Osteoblast (primary cell): ENCODE measurements around the gene FAM43A. TPM values are rescaled to one million over a fixed set of nuclear protein-coding genes. Genes with fewer than 3 reads are reported as not detected.

Experiments
- DNase-seq: peaks from one replicate; pipeline ENCODE4 v3.0.0; 2011; ENCODE audit warnings: low spot score, mixed read lengths; ENCODE audit not compliant: insufficient read length; ENCODE audit errors: missing footprints
- H2AFZ ChIP-seq: 2 replicates; pipeline ENCODE4 v1.6.0; 2011; ENCODE audit warnings: mild to moderate bottlenecking, low read length
- H3K27ac ChIP-seq: 2 replicates; pipeline ENCODE4 v1.5.1; 2011; ENCODE audit warnings: mild to moderate bottlenecking, low read depth, low read length, moderate library complexity
- H3K27me3 ChIP-seq: 2 replicates; pipeline ENCODE4 v1.6.0; 2012; ENCODE audit warnings: mild to moderate bottlenecking, control low read depth, inconsistent platforms, low read length, moderate library complexity; ENCODE audit not compliant: insufficient read depth
- H3K36me3 ChIP-seq: 2 replicates; pipeline ENCODE4 v1.5.1; 2011; ENCODE audit warnings: mild to moderate bottlenecking, low read length, control low read depth, moderate library complexity; ENCODE audit not compliant: insufficient read depth
- H3K4me1 ChIP-seq: 2 replicates; pipeline ENCODE4 v1.5.1; 2011; ENCODE audit warnings: mild to moderate bottlenecking, low read length, control low read depth, moderate library complexity; ENCODE audit not compliant: insufficient read depth
- H3K4me2 ChIP-seq: 2 replicates; pipeline ENCODE4 v1.6.0; 2011; ENCODE audit warnings: mild to moderate bottlenecking, low read length; ENCODE audit not compliant: insufficient read depth
- H3K4me3 ChIP-seq: fragments of 200-600 bp; sonication (generic); 3 replicates; pipeline ENCODE4 v1.5.1; 2012; ENCODE audit warnings: mild to moderate bottlenecking, low read length, inconsistent platforms; ENCODE audit not compliant: insufficient read depth
- H3K79me2 ChIP-seq: 2 replicates; pipeline ENCODE4 v1.6.0; 2012; ENCODE audit warnings: mild to moderate bottlenecking, low read length, control low read depth, inconsistent platforms; ENCODE audit not compliant: insufficient read depth
- H3K9me3 ChIP-seq: 2 replicates; pipeline ENCODE4 v1.5.1; 2011; ENCODE audit warnings: low read depth, low read length, control low read depth
- H4K20me1 ChIP-seq: 2 replicates; pipeline ENCODE4 v1.6.0; 2012; ENCODE audit warnings: mild to moderate bottlenecking, low read length, control low read depth; ENCODE audit not compliant: insufficient read depth
- CTCF ChIP-seq: IDR thresholded peaks from 2 replicates; pipeline ENCODE4 v1.5.1; 2011; ENCODE audit warnings: mild to moderate bottlenecking, low read depth, low read length, moderate library complexity; ENCODE audit errors: extremely low read depth
- total RNA-seq: library from RNA; depleted of rRNA; stranded (reverse); fragments of >200 nt; gene quantifications from 2 replicates; pipeline ENCODE4 v1.2.3, GENCODE V29; 2012

FAM43A gene
- total RNA-seq, 1 donor, result 17.0 TPM

DNA sequence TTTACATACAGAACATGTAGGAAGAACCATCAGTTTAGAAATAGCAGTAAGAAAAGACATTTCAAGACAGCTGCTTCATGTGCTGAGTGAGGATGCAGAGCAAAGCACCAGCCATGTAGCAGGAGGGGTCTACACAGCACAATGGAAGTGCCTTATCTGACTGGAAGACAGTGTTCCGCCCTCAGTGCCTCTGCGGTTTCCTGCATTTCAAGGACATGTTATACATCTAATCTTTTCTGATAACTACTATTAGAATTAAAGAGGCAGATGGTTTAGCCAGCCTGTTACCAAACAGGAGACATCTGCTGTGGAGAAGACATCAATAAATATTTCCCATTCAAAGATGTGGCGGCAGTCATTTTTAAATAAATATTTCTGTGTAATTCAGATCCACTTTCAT, 24.3 kb upstream of the FAM43A start:
- H3K4me2 ChIP-seq, result no peak overlapping the region
- no peak for TF ChIP-seq CTCF
- peaks cover 4% of the 10 kb centered on the region for H4K20me1 ChIP-seq
- H3K27ac ChIP-seq, result no peak overlapping the region
- no peak overlapping the region for H3K4me3 ChIP-seq
- no peaks in the 10 kb centered on the region for H3K27me3 ChIP-seq
- peaks cover 51% of the 10 kb centered on the region for H3K36me3 ChIP-seq
- no peak overlapping the region for H2AFZ ChIP-seq
- no peaks in the 10 kb centered on the region for H3K4me1 ChIP-seq
- no peaks in the 10 kb centered on the region for H3K9me3 ChIP-seq
- H3K79me2 ChIP-seq, result peaks cover 17% of the 10 kb centered on the region
- no peak for DNase-seq

DNA sequence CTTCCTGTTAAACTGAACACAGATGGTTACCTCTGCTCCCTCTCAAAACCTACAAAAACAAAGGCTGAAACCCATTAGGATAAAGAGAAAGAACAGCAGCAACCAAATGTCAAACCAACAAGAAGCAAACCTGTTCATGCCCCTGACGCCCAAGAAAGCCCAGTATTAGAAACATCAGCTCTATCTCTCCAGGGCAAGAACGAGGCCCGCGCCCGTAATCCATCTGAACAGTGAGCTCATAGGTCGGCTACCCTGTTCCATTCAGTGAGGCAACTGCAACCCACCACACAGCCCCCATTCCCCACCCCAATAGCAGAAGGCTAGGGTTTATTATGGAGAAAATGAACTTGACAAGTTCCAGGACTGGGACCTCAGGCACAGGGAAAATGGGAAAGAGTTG, 23.7 kb upstream of the FAM43A start:
- H3K4me2 ChIP-seq, result no peak overlapping the region
- no peaks in the 10 kb centered on the region for H3K27me3 ChIP-seq
- H4K20me1 ChIP-seq, result peaks cover 4% of the 10 kb centered on the region
- H2AFZ ChIP-seq, result no peak overlapping the region
- no peak overlapping the region for H3K27ac ChIP-seq
- H3K79me2 ChIP-seq, result peaks cover 20% of the 10 kb centered on the region
- TF ChIP-seq CTCF, result no peak
- H3K4me3 ChIP-seq, result no peak overlapping the region
- peaks cover 52% of the 10 kb centered on the region for H3K36me3 ChIP-seq
- DNase-seq, result no peak
- H3K4me1 ChIP-seq, result no peaks in the 10 kb centered on the region
- H3K9me3 ChIP-seq, result no peaks in the 10 kb centered on the region

GRCh38 chr3:194664857-194665256, 20.8 kb upstream of the FAM43A start:
- no peak for TF ChIP-seq CTCF
- no peaks in the 10 kb centered on the region for H3K4me1 ChIP-seq

GRCh38 chr3:194667363-194667762, 18.3 kb upstream of the FAM43A start:
- no peak overlapping the region for H3K4me3 ChIP-seq
- H3K4me1 ChIP-seq, result peaks cover 9% of the 10 kb centered on the region
- H3K27ac ChIP-seq, result no peak overlapping the region
- H2AFZ ChIP-seq, result no peak overlapping the region
- H3K36me3 ChIP-seq, result peaks cover 44% of the 10 kb centered on the region
- H3K27me3 ChIP-seq, result no peaks in the 10 kb centered on the region
- DNase-seq, result no peak
- H4K20me1 ChIP-seq, result peaks cover 13% of the 10 kb centered on the region
- no peak overlapping the region for H3K4me2 ChIP-seq
- no peak for TF ChIP-seq CTCF
- H3K79me2 ChIP-seq, result peaks cover 50% of the 10 kb centered on the region
- H3K9me3 ChIP-seq, result no peaks in the 10 kb centered on the region

More at GRCh38 chr3:194664857-194665256, 20.8 kb upstream of the FAM43A start:
- H3K27ac ChIP-seq, result no peak overlapping the region
- H3K27me3 ChIP-seq, result no peaks in the 10 kb centered on the region
- H3K79me2 ChIP-seq, result peaks cover 41% of the 10 kb centered on the region
- H3K9me3 ChIP-seq, result no peaks in the 10 kb centered on the region
- no peak overlapping the region for H3K4me3 ChIP-seq
- DNase-seq, result no peak
- H2AFZ ChIP-seq, result no peak overlapping the region
- H3K4me2 ChIP-seq, result no peak overlapping the region
- peaks cover 47% of the 10 kb centered on the region for H3K36me3 ChIP-seq
- H4K20me1 ChIP-seq, result peaks cover 4% of the 10 kb centered on the region
